NCI-H1694 (cell line): ENCODE results near the gene CNMD.
"Not testable (repeated sequence)": the region's sequence is repeated elsewhere in the genome, so short reads cannot be mapped to it uniquely, and the experiment has no call there.

ENCODE experiments used
- DNase-seq: peaks from one replicate; lab custom pipeline; 2025; lab: John Stamatoyannopoulos, UW

CNMD gene

GRCh38 chr13:52686376-52686775 is 53.2 kb downstream of the CNMD start:
- no peak for DNase-seq

- DNase-seq = not testable (repeated sequence)
Measured at GRCh38 chr13:52685806-52686205, 53.8 kb downstream of the CNMD start.

GRCh38 chr13:52677823-52678222 is 61.8 kb downstream of the CNMD start:
- no peak for DNase-seq

- DNase-seq = no peak
Measured at GRCh38 chr13:52673465-52673864, 66.2 kb downstream of the CNMD start.

- no peak for DNase-seq
Measured at GRCh38 chr13:52670726-52671125, 68.9 kb downstream of the CNMD start.

- DNase-seq = no peak
Measured at GRCh38 chr13:52669677-52670076, 69.9 kb downstream of the CNMD start.

- peak; percentile 41 for DNase-seq
Measured at GRCh38 chr13:52665325-52665724, 74.3 kb downstream of the CNMD start.

GRCh38 chr13:52664272-52664671 is 75.3 kb downstream of the CNMD start:
- DNase-seq = no peak

GRCh38 chr13:52659340-52659739 is 80.3 kb downstream of the CNMD start:
- no peak for DNase-seq
